ENCODE measurements around the gene ARHGAP21. TPM values are rescaled to one million over a fixed set of nuclear protein-coding genes. Genes with fewer than 3 reads are reported as not detected.

The ARHGAP21 gene
- total RNA-seq, 1 donor from 2014 or later = 100 TPM

Other genes with a start within 250 kb of the ARHGAP21 start
- 17.5 TPM for gene PRTFDC1, start 228.7 kb upstream of the ARHGAP21 start, total RNA-seq (ENCODE audit: unreplicated experiment)

All from endothelial cell (in vitro differentiated cells).